ENCODE measurements around the gene LRP2BP.
"Not testable (repeated sequence)": the region's sequence is repeated elsewhere in the genome, so short reads cannot be mapped to it uniquely, and the experiment has no call there.

The LRP2BP gene

GRCh38 chr4:185358959-185359358 lies 36.8 kb downstream of the LRP2BP start:
- no peak for DNase-seq

DNA sequence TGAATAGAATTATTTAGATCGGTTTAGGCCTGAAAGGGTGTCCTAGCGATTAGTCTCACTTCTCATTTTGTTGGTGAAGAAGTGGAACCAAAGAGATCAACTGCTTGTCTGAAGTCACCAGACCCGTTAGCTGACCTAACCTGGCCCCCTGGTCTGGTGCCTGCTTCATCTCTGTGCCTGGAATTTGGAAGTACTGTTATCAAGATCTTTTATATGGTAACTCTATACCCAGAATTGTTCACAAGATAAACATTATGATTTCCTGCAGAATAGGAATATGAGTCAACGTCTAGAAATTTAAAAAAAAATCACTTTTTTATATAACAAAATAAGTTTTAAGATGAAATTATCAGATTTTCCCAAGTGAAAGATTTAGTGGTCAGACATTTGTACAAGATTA lies 37.2 kb downstream of the LRP2BP start:
- no peak for DNase-seq

DNA sequence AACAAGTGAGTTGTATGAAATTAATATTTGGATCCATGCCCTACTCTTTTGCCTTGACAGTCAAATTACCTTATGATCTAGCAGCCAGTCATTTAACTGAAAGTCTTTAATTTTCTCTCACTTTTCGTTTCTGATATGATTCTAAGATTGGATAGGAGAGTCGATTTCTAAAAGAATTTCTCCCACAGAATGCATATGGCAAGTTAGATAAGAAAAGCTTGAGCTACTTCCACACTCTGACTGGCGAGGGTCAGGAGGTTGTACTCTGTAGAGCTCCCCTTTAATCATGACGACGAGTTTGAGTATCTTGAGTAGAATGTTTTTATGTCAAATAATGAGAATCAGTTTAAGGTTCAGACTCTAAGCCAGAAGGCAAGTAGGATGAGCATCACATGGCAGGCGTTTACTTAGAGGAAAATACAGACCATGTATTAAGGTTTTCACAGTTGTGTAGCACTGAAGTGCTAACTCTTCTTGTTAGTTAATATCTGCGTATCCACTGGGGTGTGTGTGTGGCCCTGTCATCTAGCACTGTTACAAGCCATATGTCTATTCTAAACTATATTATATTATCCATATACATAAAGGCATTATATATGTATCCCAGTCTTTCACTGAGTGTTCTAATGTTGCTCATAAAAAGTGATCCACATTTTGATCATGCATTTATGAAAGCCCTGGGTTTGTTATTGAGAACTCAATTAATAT lies 37.8 kb downstream of the LRP2BP start:
- DNase-seq: no peak

DNA sequence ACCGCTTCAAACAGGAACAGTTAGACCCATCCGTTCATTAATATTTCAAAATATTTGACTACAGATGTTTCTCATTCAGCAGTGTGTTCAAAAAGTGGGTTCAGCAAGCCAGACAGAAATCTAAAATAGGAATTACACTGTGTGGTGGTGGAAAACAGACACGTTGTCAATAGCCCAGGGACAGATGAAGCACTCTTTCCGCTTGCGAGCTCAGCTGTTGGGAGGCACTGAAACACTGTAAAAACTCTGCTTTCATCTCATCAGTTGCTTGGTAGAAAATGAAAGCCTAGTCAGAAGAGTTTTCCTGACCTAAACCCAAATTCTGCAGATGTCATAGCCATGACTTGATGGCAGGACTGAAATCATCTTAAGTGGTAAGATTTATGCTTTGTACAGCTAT lies 38.5 kb downstream of the LRP2BP start:
- no peak for DNase-seq

GRCh38 chr4:185352741-185353140 lies 43.0 kb downstream of the LRP2BP start:
- DNase-seq: no peak

GRCh38 chr4:185352202-185352601 lies 43.5 kb downstream of the LRP2BP start:
- DNase-seq: no peak

- no peak for DNase-seq
These were observed 44.0 kb downstream of the LRP2BP start for GRCh38 chr4:185351691-185352090.

DNA sequence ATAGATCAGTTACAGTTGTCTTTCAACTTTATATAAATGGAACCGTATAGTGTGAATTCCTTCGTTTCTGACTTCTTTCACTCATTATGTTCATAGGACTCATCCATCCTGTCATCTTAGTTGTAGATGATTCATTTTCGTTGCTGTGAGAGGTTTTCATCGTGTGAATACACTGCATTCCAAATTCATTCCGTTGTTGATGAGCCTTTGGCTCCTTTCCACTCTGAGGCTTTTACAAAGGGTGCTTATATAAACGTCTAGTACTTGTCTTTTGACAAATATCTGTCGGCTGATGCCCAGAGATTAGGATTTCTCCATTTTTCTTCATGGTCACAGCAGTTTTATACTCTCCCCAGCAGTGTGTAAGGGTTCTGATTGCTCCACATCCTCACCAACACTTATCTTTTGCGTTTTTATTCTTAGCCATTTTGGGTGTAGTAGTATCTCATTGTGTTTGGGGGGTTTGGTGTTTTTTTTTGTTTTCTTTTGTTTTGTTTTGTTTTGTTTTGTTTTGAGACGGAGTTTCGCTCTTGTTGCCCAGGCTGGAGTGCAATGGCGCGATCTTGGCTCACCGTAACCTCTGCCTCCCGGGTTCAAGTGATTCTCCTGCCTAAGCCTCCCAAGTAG lies 48.6 kb downstream of the LRP2BP start:
- no peak for DNase-seq

GRCh38 chr4:185344743-185345538 lies 50.8 kb downstream of the LRP2BP start:
- no peak for DNase-seq

DNA sequence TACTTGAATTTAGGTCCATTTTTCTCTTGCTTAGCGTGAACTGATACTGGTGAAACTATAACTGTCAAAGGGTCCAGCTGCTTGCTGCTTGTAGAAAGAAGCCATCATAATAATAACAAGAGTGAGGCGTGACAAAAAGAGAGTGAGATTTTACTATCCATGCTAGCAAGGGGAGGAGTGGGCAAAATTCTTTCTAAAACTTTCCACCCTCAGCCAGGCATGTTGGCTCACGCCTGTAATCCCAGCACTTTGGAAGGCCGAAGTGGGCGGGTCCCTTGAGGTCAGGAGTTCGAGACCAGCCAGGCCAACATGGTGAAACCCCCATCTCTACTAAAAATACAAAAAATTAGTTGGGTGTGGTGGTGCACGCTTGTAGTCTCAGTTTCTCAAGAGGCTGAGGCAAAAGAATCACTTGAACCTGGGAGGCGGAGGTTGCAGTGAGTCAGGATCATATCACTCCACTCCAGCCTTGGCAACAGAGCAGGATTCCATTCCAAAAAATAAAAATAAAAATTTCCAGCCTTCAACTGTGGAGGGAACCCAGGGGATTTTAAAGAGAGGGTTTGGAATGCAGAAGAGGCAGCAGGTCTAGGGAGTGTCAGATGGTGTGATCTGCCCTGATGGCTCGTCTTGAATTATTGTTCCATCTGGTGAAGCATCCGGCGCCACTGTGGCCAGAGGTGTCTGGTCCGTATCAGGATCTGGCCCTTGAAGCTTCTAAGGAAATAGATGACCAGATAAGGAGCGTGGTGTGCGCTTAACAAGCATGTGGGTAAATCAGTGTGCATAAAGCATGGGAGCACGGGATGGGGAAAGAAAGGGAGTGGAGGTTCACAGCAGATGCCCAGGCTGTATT lies 51.8 kb downstream of the LRP2BP start:
- no peak for DNase-seq

DNA sequence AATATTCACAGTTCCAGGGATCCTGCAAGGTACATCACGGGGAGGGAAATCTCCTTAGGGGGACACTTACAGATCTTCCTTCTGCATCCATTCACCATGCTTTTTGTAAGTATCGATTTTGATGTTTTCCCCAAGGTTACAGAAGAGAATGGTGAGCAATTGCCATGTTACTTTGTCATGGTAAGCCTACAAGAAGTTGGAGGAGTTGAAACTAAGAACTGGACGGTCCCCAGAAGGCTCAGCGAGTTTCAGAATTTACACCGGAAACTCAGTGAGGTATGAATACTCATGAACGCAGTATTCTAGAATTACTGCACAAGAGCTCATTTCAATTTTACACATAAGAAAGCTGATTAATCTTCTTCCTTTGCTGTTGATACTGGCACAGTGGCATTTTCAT lies 53.9 kb downstream of the LRP2BP start:
- no peak for DNase-seq

DNA sequence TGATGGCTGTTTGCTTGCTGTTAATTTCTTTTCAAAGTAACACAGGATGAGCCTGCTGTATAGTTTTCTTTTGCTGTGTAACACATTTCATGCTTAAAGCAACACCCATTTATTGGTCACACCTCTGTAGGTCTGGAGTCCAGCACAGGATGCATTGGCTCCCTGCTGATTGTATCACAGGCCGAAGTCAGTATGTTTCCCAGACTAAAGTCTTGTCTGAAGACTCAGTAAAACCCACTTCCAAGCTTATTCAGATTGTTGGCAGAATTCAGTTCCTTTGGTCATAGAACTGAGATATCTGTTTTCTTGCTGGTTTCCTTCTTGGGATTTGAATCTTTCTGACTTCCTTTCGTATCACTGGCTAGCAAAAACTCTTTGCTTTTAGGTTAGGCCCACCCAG lies 54.3 kb downstream of the LRP2BP start:
- no peak for DNase-seq

DNA sequence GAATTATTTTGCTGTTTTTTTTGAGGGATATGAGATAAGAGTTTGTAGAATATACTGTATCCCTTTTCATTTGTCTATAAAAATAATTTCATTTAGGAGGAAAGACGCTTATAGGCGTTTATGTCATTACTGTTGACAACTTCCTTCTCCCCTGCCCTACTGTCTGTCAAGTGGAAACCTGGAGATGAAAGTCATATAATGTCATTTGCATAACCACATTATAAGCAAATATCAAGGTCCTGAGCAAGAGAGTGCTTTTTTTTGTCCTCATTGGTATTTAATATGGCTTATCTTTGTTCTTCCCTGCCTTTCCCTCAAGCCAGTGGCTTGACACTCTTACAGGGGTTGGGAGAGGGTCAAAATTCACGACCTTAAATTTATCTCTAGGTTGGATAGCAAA lies 55.8 kb downstream of the LRP2BP start:
- DNase-seq: no peak

GRCh38 chr4:185335579-185335978 lies 60.1 kb downstream of the LRP2BP start:
- no peak for DNase-seq

DNA sequence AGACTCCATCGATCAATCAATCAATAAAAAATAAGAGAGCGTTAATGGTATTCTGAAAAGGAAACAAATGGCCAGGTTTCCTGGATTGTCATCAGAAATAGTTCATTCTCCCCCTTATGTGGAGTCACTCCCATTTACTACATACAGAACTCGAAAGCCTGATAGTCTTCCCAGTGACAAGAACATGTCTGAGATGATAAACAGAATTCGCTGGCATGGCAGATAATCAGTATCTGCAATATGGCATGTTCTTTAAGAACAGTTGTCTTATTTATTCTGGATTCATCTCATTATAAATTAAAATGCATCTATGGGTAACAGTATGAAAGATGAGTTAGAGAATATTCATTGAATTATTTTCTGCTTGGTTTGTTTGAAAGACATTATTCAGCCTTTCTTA lies 61.4 kb downstream of the LRP2BP start:
- DNase-seq: no peak

DNA sequence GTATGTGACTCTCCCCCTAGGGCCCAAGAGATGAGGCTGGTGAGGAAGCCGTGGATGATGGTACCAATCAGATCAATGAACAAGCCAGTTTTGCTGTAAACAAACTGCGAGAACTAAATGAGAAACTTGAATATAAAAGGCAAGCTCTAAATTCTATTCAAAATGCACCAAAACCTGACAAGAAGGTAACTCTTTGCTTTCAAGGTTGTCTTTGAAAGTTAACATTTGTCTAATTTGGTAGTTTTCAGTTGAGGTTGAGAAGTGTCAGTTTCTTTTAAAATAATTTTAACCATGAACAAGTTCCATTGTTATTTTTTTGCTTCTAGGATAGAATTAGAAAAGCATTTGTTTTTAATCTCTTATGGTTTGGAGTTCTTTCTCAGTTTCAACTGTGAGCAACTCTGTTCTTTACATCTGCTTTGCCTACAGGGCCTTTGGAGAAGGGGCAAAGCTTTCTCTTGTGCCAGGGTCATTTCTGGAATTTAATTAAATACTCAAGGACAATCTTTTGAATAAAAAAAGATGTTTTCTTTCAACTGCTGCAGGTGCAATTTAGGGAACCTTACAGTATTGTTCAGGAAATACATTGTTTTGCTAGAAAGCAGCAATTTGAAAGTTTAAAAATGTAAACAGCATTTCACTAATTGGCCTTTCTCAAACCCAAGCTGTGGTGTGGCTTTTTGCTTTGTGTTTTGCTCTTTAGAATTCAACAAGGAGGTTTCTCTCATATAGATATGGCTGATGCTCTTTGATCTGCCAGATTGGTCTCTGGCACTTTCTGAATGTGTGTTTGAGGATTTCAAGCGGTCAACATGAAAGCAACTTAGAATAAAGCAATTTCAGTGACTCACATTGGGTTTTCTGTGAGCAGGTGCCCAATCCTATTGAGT lies 62.9 kb downstream of the LRP2BP start:
- no peak for DNase-seq

GRCh38 chr4:185329879-185330510 lies 65.7 kb downstream of the LRP2BP start:
- not testable (repeated sequence) for DNase-seq

DNA sequence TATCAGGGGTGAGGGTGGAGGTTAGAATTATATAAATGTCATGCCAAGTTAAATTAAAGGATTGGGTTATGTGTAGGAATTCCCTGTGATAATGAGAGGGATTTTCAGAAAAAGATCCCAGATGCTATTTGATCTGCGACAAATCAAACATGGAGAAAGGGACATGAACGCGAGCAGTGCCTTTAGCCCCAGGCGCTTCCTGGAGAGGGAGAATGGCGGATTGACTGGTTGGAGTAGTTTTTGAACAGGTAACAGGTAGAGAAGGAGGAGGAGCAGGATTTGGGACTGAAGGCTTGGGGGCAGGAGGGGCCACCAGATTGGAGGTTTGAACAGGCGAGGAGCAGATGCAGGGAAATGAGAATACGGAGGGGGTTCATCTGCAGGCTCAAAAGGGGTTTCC lies 67.1 kb downstream of the LRP2BP start:
- DNase-seq: no peak

- not testable (repeated sequence) for DNase-seq
These were observed 70.0 kb downstream of the LRP2BP start for GRCh38 chr4:185325721-185326120.

DNA sequence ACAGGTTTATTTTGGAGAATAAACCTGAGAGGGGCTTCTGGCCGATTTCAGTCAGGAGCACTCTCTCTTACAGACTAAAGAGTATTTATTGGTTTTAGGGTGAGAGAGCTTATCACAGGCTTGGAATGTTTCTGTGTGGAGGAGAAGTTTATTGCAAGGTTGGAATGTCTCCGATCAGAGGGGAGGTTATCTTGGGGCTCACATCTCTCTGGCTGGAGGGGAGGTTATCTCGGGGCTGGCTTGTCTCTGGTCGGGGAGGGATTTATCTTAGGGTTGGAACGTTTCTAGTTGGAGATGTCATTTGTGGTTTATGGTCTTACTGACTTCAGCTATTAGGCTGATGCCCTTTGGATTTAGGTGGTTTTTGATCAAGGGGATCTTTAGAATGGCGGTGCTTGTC lies 71.4 kb downstream of the LRP2BP start:
- DNase-seq: not testable (repeated sequence)

DNA sequence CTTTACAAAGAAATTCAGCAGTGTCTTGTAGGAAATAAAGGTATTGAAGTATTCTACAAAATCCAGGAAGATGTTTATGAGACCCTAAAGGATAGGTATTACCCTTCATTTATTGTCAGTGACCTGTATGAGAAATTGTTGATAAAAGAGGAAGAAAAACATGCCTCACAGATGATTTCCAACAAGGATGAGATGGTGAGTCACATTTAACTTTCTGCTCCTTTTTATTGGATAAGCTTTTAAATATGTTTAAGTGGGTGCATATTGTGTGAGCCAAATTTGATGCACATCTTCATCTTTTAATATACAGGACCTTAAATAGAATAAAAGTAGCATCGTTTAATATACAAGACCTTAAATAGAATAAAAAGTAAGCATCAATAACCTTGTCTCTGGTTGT lies 72.1 kb downstream of the LRP2BP start:
- no peak for DNase-seq
